ENCODE data around the gene NLE1. TPM values are rescaled to one million over a fixed set of nuclear protein-coding genes. Genes with fewer than 3 reads are reported as not detected.
"Not testable (repeated sequence)": the region's sequence is repeated elsewhere in the genome, so short reads cannot be mapped to it uniquely, and the experiment has no call there.

Gene NLE1
- total RNA-seq, 4 donors from 2014 or later, result 9.6 to 16.1 (median 13.8) TPM

GRCh38 chr17:35175638-35176415 is 33.7 kb upstream of the NLE1 start:
- intact Hi-C loops (cut with DNase I), result no loop called here
- TF ChIP-seq CTCF (IDR thresholded peaks at IDR 0.05), result no peak
- TF ChIP-seq POLR2A (IDR thresholded peaks at IDR 0.05; ENCODE audit: low read depth), result no peak
- TF ChIP-seq EP300 (IDR thresholded peaks at IDR 0.05), result no peak
- TF ChIP-seq POLR2AphosphoS5 (IDR thresholded peaks at IDR 0.05), result no peak
- no peaks in the 10 kb centered on the region for H3K4me1 ChIP-seq
- peaks cover 0 to 6% (median 0%) of the 10 kb centered on the region in 4 donors for H3K27me3 ChIP-seq
- DNase-seq (ENCODE audit: extremely low spot score), result no peak
- no peaks in the 10 kb centered on the region for H3K9me3 ChIP-seq
- H3K27ac ChIP-seq (replicated peaks in 1 of 4), result no peak overlapping the region
- 80% methylated on average over 9 of the region's 9 CpGs for WGBS
- peaks cover 0 to 56% (median 0%) of the 10 kb centered on the region in 4 donors for H3K36me3 ChIP-seq
- no peak overlapping the region for H3K4me3 ChIP-seq

GRCh38 chr17:35174835-35175334 is 32.8 kb upstream of the NLE1 start:
- peaks cover 0 to 51% (median 0%) of the 10 kb centered on the region in 4 donors for H3K36me3 ChIP-seq
- intact Hi-C loops (cut with DNase I), result loop anchor here (5.0 kb wide), 1 partner anchor 362 kb away; the partner anchor contains the start of gene SLFN12L
- WGBS, result 78% methylated on average over 2 of the region's 2 CpGs

DNA sequence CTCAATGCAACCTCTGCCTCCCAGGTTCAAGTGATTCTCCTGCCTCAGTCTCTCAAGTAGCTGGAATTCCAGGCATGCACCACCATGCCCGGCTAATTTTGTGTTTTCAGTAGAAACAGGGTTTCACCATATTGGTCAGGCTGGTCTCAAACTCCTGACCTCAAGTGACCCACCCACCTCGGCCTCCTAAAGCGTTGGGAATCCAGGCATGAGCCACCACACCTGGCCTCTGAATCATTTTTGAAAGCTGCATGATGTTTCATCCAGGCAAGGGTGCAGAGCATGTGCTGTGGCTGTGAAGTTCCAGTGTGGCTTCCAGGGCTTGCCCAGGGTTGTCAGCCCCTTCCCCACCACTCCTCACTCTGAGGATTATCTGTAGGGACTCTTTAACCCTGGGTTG is 30.2 kb upstream of the NLE1 start:
- H3K36me3 ChIP-seq, result peaks cover 0 to 65% (median 0%) of the 10 kb centered on the region in 4 donors
- 77% methylated on average over 3 of the region's 3 CpGs for WGBS

More at GRCh38 chr17:35174835-35175334, 32.8 kb upstream of the NLE1 start:
- no peaks in the 10 kb centered on the region for H3K9me3 ChIP-seq
- H3K27me3 ChIP-seq, result peaks cover 0 to 10% (median 0%) of the 10 kb centered on the region in 4 donors
- no peak overlapping the region for H3K27ac ChIP-seq (replicated peaks in 1 of 4)
- no peak for DNase-seq (ENCODE audit: extremely low spot score)
- TF ChIP-seq POLR2AphosphoS5 (IDR thresholded peaks at IDR 0.05), result no peak
- TF ChIP-seq EP300 (IDR thresholded peaks at IDR 0.05), result no peak
- TF ChIP-seq POLR2A (IDR thresholded peaks at IDR 0.05; ENCODE audit: low read depth), result no peak
- TF ChIP-seq CTCF (IDR thresholded peaks at IDR 0.05), result no peak
- H3K4me1 ChIP-seq, result no peaks in the 10 kb centered on the region
- no peak overlapping the region for H3K4me3 ChIP-seq

GRCh38 chr17:35171834-35172233 is 29.7 kb upstream of the NLE1 start:
- WGBS, result 53% methylated on average over 2 of the region's 2 CpGs
- Histone ChIP-seq H3K36me3 (peaks cover 0 to 61% (median 0%) of the 10 kb centered on the region in 4 donors), H3K27me3 (peaks cover 0 to 10% (median 0%) of the 10 kb centered on the region in 4 donors), H3K9me3 (no peaks in the 10 kb centered on the region), H3K4me3 (no peak overlapping the region), H3K4me1 (no peaks in the 10 kb centered on the region), H3K27ac (replicated peaks in 1 of 4) (no peak overlapping the region)
- intact Hi-C loops (cut with DNase I), result loop anchor here (5.0 kb wide), 1 partner anchor 365 kb away; the partner anchor contains the start of gene SLFN12L
- no peak for TF ChIP-seq CTCF (IDR thresholded peaks at IDR 0.05)
- no peak for TF ChIP-seq POLR2A (IDR thresholded peaks at IDR 0.05; ENCODE audit: low read depth)
- TF ChIP-seq POLR2AphosphoS5 (IDR thresholded peaks at IDR 0.05), result no peak
- no peak for TF ChIP-seq EP300 (IDR thresholded peaks at IDR 0.05)
- no peak for DNase-seq (ENCODE audit: extremely low spot score)

More for the DNA sequence above, 30.2 kb upstream of the NLE1 start:
- not testable (repeated sequence) for H3K27ac ChIP-seq (replicated peaks in 1 of 4); H3K9me3 ChIP-seq; H3K4me3 ChIP-seq; DNase-seq (ENCODE audit: extremely low spot score); H3K4me1 ChIP-seq
- intact Hi-C loops (cut with DNase I), result loop anchor here (5.0 kb wide), 1 partner anchor 365 kb away; the partner anchor contains the start of gene SLFN12L
- H3K27me3 ChIP-seq, result peaks cover 0 to 10% (median 0%) of the 10 kb centered on the region in 4 donors

All from esophagus muscularis mucosa (tissue), 4 donors.